BE2C (cell line): ENCODE results near the gene HK3.
A peak's percentile ranks its signal among the peaks of the same experiment; 100 is the strongest.

Experiments
- DNase-seq: peaks from one replicate; pipeline ENCODE4 v3.0.0-alpha.2; 2020
- H3K27me3 ChIP-seq: fragments of 250-450 bp; sonication (Bioruptor Pico); 2 replicates; pipeline ENCODE4 v1.5.1; 2020; ENCODE audit warnings: mild to moderate bottlenecking
- H3K36me3 ChIP-seq: fragments of 250-450 bp; sonication (Bioruptor Pico); 2 replicates; pipeline ENCODE4 v1.5.1; 2020; ENCODE audit warnings: mild to moderate bottlenecking
- H3K4me1 ChIP-seq: fragments of 250-450 bp; sonication (Bioruptor Pico); 2 replicates; pipeline ENCODE4 v1.5.1; 2020
- H3K4me3 ChIP-seq: 2 replicates; pipeline ENCODE4 v1.5.1; 2011; ENCODE audit warnings: low read depth, low read length
- H3K9me3 ChIP-seq: fragments of 250-450 bp; sonication (Bioruptor Pico); 2 replicates; pipeline ENCODE4 v1.5.1; 2020
- CTCF ChIP-seq: IDR thresholded peaks from 2 replicates; pipeline ENCODE4 v1.5.1; 2012; ENCODE audit warnings: mild to moderate bottlenecking, low read depth, low read length

Gene HK3

GRCh38 chr5:176870110-176870591, 29.0 kb downstream of the HK3 start:
- Histone ChIP-seq H3K4me1 (peaks cover 18% of the 10 kb centered on the region), H3K27me3 (no peaks in the 10 kb centered on the region), H3K36me3 (0 out of 2 replicates have a peak, but pooled peaks cover 3% of the 10 kb centered on the region), H3K4me3 (no peak overlapping the region), H3K9me3 (no peaks in the 10 kb centered on the region)
- peak; percentile 61 for TF ChIP-seq CTCF
- peak; percentile 71 for DNase-seq

GRCh38 chr5:176869501-176870109, 29.5 kb downstream of the HK3 start:
- H3K36me3 ChIP-seq, result 0 out of 2 replicates have a peak, but pooled peaks cover 3% of the 10 kb centered on the region
- H3K27me3 ChIP-seq, result no peaks in the 10 kb centered on the region
- no peak for DNase-seq
- TF ChIP-seq CTCF, result no peak
- H3K4me3 ChIP-seq, result no peak overlapping the region
- no peaks in the 10 kb centered on the region for H3K9me3 ChIP-seq
- H3K4me1 ChIP-seq, result peaks cover 15% of the 10 kb centered on the region

- no peaks in the 10 kb centered on the region for H3K9me3 ChIP-seq
- H3K36me3 ChIP-seq, result 0 out of 2 replicates have a peak, but pooled peaks cover 3% of the 10 kb centered on the region
- DNase-seq, result no peak
- no peak overlapping the region for H3K4me3 ChIP-seq
- no peaks in the 10 kb centered on the region for H3K27me3 ChIP-seq
- TF ChIP-seq CTCF, result no peak
- peaks cover 15% of the 10 kb centered on the region for H3K4me1 ChIP-seq
Measured at GRCh38 chr5:176868731-176869130, 30.4 kb downstream of the HK3 start.

GRCh38 chr5:176868126-176868525, 31.0 kb downstream of the HK3 start:
- H3K36me3 ChIP-seq, result 0 out of 2 replicates have a peak, but pooled peaks cover 3% of the 10 kb centered on the region

GRCh38 chr5:176866707-176867310, 32.3 kb downstream of the HK3 start:
- H3K9me3 ChIP-seq, result no peaks in the 10 kb centered on the region
- H3K27me3 ChIP-seq, result no peaks in the 10 kb centered on the region
- DNase-seq, result peak; percentile 81
- peaks cover 15% of the 10 kb centered on the region for H3K4me1 ChIP-seq
- no peak for TF ChIP-seq CTCF
- H3K4me3 ChIP-seq, result peak overlapping the region; percentile 36
- 0 out of 2 replicates have a peak, but pooled peaks cover 3% of the 10 kb centered on the region for H3K36me3 ChIP-seq

More at GRCh38 chr5:176868126-176868525, 31.0 kb downstream of the HK3 start:
- Histone ChIP-seq H3K9me3 (no peaks in the 10 kb centered on the region), H3K4me1 (peaks cover 15% of the 10 kb centered on the region), H3K27me3 (no peaks in the 10 kb centered on the region), H3K4me3 (no peak overlapping the region)
- DNase-seq, result no peak
- no peak for TF ChIP-seq CTCF

GRCh38 chr5:176865964-176866363, 33.2 kb downstream of the HK3 start:
- Histone ChIP-seq H3K27me3 (no peaks in the 10 kb centered on the region), H3K4me1 (peaks cover 15% of the 10 kb centered on the region), H3K36me3 (0 out of 2 replicates have a peak, but pooled peaks cover 3% of the 10 kb centered on the region), H3K9me3 (no peaks in the 10 kb centered on the region), H3K4me3 (no peak overlapping the region)
- DNase-seq, result no peak
- TF ChIP-seq CTCF, result no peak
